ENCODE results near the gene NPR3.

Gene NPR3

DNA sequence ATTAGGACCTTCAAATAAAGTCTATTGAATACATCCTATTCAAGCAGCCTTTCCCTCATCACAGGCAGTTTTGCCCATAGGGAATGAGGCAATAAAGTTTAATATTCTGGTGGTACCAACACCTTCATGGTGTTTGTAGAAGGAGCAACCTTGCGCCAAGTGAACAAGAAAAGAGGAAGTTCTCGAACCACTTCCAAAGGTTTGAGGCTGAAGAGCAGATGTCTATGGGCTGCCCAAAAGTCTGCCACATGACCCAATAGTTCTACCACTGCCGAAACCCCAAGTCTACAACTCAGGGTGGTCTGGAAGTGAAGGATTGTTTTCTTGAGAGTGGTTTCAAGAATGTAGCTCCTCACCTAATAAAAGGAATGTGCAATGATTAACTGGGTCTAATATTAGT lies 123.1 kb downstream of the NPR3 start:
- no peak for TF ChIP-seq CTCF (conservative IDR thresholded peaks at IDR 0.05)
- H3K27ac ChIP-seq: no peak overlapping the region

GRCh38 chr5:32836176-32836575 lies 125.1 kb downstream of the NPR3 start:
- no peak overlapping the region for H3K27ac ChIP-seq
- TF ChIP-seq CTCF (conservative IDR thresholded peaks at IDR 0.05): no peak

DNA sequence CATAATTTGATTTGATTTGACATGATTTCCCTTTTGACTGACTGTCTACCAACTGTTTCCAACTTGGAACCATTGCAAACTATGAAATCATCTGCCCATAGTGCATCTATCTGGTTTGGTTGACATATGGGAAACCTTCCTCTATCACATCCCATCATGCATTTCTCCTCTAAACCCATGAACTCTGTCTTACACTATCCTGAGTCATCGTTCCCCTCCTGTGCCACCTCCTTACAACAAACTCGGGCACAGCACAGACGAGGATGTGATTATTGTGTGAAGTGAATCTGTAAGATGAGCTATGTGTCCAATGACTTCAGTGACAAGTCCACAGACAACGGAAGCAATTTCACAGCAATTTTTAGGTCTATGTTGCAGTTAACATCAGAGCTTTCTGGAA lies 126.1 kb downstream of the NPR3 start:
- TF ChIP-seq CTCF (conservative IDR thresholded peaks at IDR 0.05): no peak

GRCh38 chr5:32839106-32839505 lies 128.0 kb downstream of the NPR3 start:
- no peak overlapping the region for H3K27ac ChIP-seq
- TF ChIP-seq CTCF (conservative IDR thresholded peaks at IDR 0.05): no peak

More for the DNA sequence above, 126.1 kb downstream of the NPR3 start:
- no peak overlapping the region for H3K27ac ChIP-seq

GRCh38 chr5:32840606-32841005 lies 129.5 kb downstream of the NPR3 start:
- H3K27ac ChIP-seq: no peak overlapping the region

More at GRCh38 chr5:32840606-32841005, 129.5 kb downstream of the NPR3 start:
- TF ChIP-seq CTCF (conservative IDR thresholded peaks at IDR 0.05): no peak

All from VCaP (cell line).